T-helper 9 cell (primary cell): Measurements from ENCODE around the gene TAS2R42.

Source experiments
- DNase-seq: peaks from one replicate; pipeline ENCODE4 v3.0.0-alpha.2; 2020
- total RNA-seq, 2 donors: gene quantifications; one replicate each; lab custom pipeline; 2026; lab: John Stamatoyannopoulos, UW

The TAS2R42 gene, protein sequence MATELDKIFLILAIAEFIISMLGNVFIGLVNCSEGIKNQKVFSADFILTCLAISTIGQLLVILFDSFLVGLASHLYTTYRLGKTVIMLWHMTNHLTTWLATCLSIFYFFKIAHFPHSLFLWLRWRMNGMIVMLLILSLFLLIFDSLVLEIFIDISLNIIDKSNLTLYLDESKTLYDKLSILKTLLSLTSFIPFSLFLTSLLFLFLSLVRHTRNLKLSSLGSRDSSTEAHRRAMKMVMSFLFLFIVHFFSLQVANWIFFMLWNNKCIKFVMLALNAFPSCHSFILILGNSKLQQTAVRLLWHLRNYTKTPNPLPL
- total RNA-seq = 0 reads per million in 2 donors

DNA sequence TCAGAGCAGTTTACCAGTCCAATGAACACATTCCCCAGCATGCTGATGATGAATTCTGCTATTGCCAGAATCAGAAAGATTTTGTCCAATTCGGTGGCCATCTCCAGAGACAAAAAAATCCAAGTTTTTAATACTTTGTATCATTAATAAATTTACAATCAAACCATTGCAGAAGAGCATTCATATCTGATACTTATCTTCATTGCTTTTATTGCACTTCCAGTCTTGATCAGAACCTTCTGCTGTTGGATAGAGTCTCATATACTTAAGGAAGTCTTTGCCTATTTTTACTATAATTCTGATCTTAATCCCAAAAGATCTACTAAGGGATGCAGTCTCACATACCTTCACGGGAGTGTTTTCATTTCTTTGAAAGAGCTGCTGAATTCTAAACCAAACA lies at the start of gene TAS2R42:
Gene TAS2R42 (minus strand): TSS at position 101 of the 400 bp plus-strand sequence. CDS start 0 bp downstream, at position 101.
- DNase-seq = no peak

DNA sequence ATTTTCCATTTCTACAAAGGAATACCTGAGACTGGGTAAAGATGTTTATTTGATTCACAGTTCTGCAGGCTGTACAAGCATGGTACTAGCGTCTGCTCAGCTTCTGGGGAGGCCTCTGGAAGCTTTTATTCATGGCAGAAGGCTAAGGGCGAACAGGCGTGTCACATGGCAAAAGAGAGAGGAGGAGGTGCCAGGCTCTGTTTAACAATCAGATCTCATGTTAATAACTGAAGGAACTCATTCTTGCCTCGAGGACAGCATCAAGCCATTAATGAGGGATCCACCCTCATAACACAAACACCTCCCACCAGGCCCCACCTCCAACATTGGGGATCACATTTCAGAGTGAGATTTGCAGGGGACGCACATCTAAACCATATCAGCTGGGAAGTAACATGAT lies 46.8 kb upstream of the TAS2R42 start:
- DNase-seq = no peak

DNA sequence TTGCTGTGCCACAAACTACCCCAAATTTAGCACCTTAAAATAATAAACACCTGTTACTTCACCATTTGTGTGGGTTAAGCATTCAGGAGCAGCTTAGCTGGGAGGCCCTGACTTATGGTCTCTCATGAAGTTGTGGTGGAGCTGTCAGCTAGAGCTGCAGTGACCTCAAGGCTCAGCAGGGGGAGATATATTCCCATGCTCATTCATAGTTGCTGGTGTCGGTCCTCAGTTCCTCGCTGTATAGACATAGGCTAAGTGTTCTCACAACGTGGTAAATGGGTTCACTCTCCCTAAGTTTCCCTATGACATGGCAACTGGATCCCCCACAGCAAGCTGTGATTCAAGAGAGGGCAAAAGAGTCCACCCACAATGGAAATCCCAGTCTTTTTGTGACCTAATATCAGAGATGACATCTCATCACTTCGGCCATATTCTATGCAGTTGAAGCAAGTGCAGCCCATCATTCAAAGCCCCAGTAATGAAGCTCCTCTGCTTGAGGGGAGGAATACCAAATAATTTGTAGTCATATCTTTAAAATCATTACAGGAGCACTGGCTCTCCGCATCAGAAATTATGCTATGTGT lies 41.7 kb upstream of the TAS2R42 start:
- peak; percentile 6 for DNase-seq

DNA sequence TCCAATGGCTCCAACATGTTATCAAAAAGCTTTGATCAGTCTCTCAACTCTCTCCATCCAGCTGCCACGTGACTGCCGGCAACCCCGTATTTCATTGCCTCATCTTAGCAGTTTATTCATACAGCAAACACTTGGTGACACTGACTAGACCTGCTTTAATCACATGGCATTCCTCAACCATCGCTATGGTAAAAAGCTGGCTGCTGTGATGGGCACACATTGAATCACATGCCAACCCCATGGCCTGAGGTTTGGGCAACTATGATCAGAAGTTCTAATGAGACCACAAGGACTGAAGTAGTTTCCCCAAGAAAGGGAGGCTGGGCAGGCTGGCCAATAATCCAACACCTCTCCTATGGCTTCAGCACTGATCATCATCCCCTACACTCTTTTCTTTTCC lies 40.6 kb upstream of the TAS2R42 start:
- DNase-seq = no peak

DNA sequence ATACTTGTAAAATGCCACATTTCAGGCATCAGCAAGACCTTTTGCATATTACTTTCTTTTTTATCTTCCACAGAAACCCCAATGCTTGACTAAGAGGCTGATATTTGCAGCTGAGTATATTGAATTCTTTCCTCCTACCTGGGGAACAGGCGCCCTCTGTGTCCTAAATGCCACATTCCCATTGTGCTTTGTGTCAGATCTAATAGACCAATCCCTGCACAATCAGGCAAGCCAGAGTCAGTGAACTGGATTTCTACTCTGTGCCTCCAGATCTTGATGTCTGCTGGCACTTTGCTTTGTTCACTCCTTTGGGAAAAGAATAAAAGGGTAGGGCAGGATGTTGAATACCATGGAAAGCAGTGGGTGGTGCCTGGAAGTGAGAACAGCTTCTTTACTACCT lies 22.4 kb upstream of the TAS2R42 start:
- no peak for DNase-seq

DNA sequence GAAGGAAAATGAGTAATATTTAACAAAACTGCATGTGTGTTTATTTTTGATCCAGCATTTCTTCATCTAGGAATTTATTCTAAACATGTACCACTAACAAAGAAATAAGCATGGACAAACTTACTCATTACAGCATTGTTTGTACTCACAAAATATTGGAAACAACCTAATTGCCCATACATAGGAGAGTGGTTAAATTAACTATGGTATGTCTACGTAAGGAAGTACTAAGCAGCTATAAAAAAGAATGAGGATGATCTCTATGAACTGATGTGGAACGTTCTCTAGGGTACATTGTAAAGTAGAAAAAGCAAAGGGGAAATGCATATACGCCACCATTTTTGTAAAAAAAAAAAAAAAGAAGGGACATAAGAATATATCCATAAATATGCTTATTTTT lies 17.4 kb upstream of the TAS2R42 start:
- DNase-seq = no peak

DNA sequence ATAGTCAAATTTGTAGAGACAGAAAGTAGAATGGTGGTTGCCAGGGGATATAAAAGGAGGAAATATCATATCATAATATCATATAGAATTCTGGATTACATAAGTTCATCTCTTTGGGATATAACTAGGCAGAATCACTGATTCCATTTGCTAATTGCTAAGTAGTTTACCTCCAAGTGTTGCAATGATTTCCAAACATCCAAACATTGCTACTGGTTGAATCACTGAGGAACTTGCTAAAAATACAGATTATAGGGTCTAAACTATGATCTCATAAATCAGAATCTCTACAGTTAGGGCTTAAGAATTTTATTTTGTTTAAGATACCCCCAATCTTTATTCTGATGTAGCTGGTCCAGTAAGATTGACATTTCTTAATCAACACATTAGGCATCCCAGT lies 16.1 kb upstream of the TAS2R42 start:
- DNase-seq = no peak

DNA sequence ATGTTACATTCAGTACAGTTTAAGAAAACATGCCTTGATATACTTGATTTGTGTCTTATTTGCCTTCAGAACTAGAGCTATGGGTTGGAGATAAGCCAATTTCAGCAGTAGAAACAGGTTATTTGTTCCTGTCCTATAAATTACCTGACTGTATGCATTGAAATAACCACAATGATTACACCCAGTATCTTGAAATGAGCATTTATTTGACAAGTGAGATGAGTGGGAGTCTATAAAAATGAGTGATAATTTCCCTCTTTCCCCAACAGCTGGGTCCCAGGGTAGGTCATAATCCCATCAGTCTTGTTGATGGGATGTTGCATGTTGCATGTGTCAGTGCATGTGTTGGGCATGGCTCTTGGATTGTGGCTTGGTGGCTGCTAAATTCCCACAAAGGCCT lies 3.7 kb downstream of the TAS2R42 start:
- no peak for DNase-seq

DNA sequence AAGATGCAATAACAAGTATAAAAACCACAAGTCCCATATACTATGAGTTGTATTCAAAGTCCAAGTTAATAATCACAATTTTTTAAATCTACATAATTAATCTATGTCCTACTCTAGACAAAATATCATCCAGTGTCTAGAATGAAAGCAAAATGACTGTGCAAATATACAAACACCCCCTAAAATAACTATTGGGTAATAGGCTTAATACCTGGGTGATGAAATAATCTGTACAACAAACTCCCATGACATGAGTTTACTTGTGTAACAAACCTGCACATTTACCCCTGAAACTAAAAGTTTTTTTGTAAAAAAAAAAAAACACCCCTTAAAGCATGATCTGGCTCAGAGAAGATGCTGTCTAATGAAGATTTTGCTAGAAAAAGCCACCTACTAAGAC lies 4.2 kb downstream of the TAS2R42 start:
- no peak for DNase-seq

DNA sequence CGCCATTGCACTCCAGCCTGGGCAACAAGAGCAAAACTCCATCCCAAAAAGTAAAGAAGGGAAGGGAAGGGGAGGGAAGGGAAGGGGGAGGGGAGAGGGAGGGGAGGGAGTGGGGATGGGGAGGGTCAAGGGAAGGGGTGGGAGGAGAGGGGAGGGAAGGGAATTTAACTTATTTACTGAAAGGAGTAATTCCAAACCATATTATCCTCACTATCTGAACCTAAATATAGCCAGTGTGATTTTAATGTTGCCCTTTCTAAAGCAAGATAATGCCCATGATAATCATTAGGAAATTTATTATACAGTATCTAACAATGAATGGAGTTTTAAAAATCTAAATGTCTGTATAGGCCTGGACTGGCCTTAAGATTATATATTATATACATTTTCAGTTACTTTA lies 8.5 kb downstream of the TAS2R42 start:
- no peak for DNase-seq

DNA sequence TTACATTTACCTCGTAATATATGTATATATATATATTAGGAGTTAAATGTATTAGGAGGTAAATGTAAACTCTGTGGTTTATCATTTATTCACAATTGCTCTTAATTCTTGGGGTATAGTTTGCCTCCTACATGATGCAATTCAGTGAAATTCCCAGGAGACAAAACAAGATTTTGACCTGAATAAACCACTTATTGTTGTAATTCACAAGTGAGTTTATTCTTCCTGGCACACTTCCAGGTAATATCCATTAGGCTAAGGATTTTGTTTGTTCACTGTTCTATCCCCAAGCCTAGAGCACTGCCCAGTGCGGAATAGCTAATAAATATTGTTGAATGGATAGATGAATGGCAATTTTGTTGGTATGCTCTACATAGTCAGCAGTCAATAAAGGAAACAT lies 12.7 kb downstream of the TAS2R42 start:
- DNase-seq = no peak

DNA sequence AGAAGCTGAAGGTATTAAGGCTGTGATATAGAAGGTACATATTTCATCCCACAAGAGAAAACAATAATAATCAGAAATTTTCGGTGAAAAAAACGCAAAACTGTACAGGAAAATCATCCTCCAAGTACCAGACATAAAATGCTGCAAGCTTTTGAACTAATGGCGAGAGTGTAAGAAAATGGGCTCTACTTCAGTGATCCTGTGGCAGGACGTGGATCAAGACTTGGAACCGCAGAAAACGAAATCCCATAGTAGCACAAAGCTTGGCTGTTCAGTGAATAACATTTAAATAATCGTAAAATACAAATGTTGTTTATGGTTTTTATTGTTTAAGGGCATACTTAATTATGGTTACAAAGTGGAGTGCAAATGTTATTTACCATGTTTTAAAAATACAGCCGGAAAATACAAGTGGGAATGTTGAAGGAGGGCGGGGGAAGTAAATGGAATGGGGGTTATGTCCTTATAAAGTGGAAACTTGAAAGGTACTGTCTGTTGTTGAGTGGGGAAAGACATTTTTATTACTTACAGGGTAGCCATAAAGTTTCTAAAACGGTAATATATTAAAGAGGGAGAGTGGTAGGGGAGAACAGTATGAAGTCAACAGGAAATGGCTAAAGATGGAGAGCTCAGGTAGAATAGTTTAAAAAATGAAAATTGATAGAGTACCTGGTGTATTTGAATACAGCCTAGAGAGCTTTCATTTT lies 14.6 kb downstream of the TAS2R42 start:
- no peak for DNase-seq

DNA sequence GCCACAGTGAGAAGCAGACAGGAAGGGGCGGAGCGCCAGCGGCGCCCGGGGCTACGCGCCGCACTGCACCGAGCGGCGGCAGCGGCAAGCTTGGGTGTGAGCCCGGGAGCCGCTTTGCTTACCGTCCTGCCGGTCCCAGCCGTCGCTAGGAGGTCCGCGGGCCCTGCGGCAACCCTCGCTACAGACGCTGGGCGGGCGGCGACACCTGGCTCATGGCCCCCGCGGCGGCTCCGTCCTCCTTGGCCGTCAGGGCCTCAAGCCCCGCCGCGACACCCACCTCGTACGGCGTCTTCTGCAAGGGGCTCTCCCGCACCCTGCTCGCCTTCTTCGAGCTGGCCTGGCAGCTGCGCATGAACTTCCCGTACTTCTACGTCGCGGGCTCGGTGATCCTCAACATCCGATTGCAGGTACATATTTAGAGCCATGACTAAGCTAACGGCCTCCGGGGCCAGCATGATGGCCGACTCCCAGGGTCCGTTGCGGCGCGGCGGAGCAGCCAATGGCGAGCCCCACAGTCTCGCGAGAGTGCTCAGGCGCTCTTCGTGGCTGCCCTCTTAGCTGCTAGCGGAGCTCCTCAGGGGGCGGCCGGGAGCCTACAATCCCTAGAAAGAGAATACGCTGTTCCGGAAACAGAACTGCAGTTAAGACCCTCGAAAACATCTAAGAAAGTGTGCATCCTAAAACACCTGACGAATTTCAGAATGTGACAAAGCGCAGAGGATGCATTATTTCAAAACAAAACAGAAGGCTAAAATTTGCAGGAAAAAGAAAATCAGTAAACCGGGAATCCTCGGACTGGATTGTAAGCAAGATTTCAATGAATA lies 15.4 kb downstream of the TAS2R42 start, which contains the start of gene SMIM10L1:
Gene SMIM10L1 (plus strand): TSS at position 50 of the 824 bp plus-strand sequence. CDS start 163 bp downstream, at position 213.
- DNase-seq = peak; percentile 81

DNA sequence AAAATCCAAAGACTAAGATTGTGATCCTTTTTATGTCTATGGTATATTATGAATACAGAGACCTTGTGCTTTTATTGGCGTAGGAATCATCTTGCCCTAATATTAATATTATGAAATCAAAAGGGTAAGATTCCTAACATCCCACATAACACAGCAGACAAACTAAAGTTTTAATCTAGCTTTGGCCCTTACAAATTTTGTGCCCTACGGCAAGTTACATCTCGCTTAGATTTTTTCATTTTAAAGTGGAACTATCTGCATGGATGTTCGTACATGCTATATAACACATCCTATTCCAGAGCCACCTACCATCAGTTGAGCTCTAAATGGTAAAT lies 16.0 kb downstream of the TAS2R42 start:
- no peak for DNase-seq

DNA sequence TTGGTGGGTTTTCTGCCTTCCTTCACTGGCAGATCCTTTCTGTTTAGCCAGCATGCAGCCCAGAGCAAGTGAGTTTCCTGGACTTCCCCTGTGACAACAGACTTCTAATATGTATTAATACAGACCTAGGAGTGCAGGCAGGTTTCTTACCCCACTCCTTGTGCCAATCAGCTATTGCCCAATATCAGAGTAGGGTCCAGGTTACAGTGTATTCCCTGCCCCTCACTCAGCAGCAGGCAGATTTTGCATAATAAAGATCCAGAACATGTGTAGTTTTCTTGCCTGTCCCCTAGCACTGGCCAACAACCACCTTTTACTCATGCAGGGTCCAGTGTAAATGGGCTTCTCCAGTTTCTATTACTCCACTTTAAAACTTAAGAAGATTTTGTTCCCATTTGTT lies 20.4 kb downstream of the TAS2R42 start:
- no peak for DNase-seq

DNA sequence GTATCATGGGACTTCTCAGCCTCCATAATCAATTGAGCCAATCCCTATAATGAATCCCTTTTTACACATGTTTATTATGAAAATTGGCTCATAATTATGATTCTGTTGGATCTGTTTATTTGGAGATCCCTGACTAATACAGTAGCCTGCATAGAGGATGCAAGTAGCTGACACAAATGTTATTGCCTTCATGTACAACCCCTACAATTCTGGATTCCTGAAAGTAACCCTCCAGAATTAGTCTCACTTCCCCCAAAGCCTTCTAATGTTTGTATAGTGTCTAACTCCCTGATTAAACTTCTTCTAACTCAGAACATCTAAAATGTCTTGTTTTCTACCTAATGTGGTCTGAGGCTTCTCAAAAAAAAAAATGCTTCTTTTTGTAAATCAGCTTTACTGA lies 22.4 kb downstream of the TAS2R42 start:
- DNase-seq = no peak

DNA sequence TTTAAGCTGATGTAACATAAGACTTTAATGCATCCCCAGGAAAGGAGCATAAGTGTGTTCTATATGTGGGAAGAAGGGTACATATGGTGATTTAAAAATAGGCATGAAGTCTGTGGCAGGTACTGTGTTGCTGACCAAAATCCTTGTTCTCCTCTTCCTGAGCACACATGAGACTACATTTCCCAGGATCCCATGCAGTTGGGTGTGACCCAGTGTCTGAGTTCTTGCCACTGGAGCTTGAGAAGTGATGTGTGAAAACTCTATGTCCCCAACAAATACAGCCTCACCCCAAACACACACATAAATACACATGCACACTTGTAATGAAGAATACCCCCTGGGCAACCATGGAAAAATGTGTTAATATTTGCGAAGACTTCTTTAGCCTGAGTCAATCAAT lies 24.2 kb downstream of the TAS2R42 start:
- no peak for DNase-seq

DNA sequence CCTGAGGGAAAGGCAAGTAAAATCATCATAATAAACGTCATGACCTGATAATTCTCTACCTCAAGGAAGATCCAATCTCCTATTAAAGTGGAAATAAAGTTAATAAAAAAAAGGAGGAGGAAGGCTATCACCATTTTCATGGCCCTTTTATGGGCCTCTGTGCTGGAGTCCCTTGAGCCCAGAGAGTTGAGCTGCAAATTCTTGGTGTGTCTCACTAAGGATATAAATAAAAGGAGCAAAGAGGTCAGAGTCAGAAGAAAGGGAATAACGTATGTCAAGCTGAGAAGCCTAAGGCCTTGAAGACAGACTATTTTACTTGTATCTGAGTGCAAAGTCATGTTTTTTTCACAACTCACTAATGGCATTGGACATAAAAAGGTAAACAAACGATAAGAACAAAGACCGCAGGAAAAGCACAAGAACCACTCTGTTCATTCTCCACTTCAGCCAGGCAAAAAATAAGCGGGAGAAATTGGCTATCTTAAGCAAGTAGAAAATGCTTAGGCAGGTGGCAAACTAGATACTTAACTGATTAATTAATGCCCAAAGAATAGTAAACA lies 27.8 kb downstream of the TAS2R42 start:
- no peak for DNase-seq

DNA sequence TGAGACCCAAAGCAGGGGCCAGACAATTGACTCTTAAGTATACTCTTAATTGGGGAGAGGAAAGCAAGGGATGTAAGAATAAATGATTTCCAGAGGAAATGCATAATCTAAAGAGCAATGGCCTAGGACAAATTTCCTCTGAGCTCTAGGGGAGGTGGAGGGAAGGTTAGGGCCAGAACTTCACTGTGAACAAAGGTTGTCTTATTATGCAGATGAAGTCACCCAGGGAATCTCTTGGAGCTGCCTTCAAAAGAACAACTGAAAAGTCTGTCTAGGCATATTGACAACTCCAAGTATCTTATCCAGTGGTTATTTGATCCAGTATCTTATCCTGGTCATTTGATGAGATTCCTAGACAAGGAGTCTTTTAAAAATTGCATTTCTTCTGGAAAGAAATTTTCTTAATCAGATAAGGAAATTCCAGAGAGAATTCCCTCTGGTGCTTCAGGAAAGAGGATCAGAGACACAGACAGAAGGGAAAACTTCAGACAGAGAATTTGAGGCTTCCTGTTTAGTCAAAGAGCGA lies 32.3 kb downstream of the TAS2R42 start:
- no peak for DNase-seq

DNA sequence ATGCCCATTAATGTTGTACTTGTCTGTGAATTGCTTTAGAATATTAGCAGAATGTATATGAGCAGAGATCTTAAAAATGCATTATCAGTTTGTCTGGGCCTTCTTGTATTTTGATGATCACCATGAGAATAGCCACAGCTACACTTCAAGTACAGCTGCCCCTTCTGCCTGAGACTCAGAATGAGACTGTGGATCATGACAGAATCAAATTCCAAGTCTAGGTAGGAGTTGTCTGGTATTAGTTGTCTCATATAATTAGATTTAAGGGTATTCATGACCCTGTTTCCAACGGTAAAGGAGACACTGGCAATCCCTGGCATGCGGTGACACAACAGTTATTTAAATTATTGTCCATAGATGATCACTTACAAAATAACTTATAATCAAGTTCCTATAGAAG lies 34.0 kb downstream of the TAS2R42 start:
- no peak for DNase-seq

DNA sequence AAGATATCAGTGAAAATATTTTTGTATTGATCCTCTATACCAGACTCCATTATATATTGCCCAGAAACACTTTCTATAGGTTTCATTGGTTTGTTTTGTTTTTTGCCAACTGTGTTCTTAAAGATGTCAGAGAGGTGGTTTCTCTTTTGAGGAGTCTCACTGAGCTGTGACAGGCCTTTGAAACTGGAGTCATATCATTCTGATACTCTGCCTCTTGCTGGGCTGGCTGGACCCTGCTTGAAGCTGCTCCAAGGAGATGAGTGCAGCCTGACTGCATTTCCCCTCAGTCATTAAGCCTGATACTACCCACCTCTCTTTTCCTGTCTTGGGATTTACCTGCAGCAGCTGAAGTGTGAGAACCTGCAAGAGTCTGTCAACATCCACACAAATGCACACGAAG lies 35.9 kb downstream of the TAS2R42 start:
- no peak for DNase-seq

DNA sequence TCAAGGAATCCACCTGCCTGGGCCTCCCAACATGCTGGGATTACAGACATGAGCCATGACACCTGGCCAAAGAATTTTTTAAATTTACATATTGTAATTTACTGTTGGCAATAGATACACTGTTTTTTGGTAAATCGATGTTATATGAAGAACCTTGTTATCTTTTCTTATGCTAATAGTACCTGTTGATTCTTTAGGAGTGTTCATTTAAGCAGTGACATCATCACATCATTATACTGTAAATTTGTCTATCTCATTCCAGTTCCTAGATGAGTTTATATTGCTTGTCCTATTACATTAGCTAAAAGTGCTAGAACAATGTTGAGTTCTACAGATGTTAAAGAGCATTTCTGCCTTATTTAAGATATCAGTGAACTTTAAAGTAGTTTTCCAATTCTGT lies 39.3 kb downstream of the TAS2R42 start:
- no peak for DNase-seq

DNA sequence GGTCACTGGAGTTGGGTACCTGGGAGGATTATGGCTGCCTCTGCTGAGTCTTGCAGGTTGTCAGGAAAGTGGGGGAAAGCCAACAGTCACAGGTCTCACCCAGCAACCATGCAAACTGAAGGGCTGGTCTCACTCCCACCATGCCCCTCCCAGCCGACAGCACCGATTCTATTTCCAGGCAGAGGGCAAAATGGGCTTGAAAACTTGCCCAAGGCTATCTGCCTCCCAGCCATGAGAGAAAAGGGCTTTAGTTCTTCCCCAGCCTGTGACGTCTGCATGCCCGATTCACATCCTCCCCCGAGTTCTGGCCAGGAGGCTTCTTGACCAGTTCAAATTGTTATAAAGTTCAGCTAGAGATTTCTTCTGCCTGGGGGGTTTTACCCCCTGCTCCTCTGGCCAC lies 42.4 kb downstream of the TAS2R42 start:
- no peak for DNase-seq
